GM21619 (cell line): ENCODE data around the gene USP24.
A peak's percentile ranks its signal among the peaks of the same experiment; 100 is the strongest.
"Not testable (repeated sequence)": the region's sequence is repeated elsewhere in the genome, so short reads cannot be mapped to it uniquely, and the experiment has no call there.

Experiments
- ATAC-seq: cut with Tn5 transposase; IDR thresholded peaks from one replicate; pipeline ENCODE4 v1.9.1; 2021; ENCODE audit not compliant: unreplicated experiment

The USP24 gene

DNA sequence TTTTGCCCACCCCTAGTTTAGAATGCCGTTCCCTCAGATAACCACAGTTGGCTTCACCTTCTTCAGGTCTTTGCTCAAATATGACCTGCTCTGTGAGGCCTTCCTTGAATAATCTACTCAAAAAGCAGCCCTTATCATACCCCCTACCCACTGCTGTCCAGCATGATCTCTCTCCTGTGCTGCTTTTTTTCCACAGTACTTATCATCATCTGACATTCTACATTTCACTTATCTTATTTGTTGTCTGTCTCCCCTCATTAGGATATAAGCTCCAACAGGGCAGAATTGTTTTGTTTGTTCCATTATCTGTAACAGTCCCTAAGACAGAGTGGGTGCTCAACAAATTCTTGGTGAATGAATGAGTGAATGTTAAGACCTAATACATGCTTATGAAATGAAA, 18.1 kb downstream of the USP24 start:
- no peak for ATAC-seq

GRCh38 chr1:55196433-55197035, 18.6 kb downstream of the USP24 start:
- ATAC-seq = no peak

DNA sequence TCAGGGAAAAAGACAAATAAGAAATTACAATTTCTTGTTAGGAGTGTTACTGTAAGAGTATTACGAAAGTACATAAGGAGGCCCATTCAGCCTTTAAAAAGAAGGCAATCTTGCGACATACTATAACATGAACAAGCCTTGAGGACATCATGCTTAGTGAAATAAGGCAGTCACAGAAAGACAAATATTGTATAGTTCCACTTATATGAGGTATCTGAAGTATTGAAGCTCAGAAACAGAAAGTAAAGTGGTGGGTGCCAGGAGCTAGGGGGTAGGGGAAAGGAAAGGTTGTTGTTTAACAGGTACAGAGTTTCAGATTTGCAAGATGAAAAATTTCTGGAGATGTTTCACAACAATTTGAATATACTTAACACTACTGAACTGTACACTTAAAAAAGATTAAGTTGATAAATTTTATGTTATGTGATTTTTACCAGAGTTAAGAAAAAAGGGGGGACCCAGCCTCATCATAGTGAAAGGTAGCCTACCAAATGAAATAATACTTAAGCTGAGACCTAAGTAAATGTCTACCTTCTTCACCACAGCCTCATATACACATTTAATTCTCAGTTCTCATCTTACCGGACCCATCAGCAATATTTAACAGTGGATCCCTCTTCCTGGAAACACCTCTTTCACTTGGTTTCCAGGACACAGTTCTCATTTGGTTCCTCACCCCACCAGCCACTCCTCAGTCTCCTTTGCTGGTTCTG, 19.5 kb downstream of the USP24 start:
- ATAC-seq = peak; percentile 44

- ATAC-seq = no peak
Observed at GRCh38 chr1:55194851-55195250, 20.3 kb downstream of the USP24 start.

GRCh38 chr1:55192093-55192492, 23.1 kb downstream of the USP24 start:
- no peak for ATAC-seq

DNA sequence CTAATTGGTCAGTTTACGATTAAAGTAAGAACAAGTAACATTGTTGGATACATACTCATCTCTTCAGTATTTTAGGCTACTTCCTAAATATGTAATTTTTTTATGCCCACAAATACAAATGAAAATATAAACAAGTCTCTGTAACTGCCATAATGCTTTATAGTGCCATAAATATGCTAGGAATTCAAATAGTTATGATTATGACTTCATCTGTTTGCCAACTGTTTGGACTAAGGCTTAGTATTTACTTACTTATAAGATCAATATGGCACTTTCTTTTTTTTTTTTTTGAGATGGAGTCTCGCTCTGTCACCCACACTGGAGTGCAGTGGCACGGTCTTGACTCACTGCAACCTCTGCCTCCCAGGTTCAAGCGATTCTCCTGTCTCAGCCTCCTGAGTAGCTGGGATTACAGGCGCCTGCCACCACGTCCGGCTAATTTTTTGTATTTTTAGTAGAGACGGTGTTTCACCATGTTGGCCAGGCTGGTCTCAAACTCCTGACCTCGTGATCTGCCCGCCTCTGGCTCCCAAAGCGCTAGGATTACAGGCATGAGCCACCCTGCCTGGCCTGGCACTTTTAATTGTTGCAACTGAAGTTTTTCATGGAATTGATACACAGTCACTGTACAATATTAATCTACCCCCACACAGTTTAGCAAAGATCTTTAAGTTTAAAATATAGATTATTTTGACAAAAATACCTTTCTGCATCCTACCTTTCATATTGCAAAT, 23.8 kb downstream of the USP24 start:
- ATAC-seq = not testable (repeated sequence)

DNA sequence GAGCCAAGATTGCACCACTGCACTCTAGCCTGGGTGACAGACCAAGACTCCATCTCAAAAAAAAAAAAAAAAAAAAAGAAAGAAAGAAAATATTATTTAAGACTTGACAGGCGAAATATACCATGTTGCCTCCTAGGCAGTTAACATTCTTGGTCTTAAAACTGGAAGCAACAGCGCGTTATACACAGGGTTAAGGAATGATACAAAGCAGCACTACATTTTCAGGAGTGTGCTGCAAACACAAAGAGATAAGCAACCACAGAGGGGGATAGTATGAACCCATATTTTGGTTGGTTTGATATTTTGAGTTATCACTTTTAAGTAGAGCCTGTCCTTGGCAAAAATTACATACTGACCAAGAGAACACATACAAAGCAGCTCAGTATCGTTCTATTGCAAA, 25.1 kb downstream of the USP24 start:
- no peak for ATAC-seq

DNA sequence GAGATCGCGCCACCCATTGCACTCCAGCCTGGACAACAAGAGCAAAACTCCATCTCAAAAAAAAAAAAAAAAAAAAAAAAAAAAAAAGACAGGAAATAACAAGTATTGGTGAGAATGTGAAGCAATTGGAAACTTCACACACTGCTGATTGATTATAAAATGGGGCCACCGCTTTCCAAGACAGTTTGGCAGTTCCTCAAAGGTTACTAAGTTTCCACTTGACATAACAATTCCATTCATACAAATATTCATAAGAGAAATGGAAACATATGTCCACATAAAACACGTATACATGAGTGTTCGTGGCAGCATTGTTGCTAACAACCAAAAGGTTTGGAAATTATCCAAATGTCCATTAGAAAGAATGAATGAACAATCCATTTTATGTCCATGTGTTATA, 26.3 kb downstream of the USP24 start:
- ATAC-seq = no peak

GRCh38 chr1:55185832-55186231, 29.3 kb downstream of the USP24 start:
- ATAC-seq = no peak

GRCh38 chr1:55184859-55185258, 30.3 kb downstream of the USP24 start:
- ATAC-seq = no peak

DNA sequence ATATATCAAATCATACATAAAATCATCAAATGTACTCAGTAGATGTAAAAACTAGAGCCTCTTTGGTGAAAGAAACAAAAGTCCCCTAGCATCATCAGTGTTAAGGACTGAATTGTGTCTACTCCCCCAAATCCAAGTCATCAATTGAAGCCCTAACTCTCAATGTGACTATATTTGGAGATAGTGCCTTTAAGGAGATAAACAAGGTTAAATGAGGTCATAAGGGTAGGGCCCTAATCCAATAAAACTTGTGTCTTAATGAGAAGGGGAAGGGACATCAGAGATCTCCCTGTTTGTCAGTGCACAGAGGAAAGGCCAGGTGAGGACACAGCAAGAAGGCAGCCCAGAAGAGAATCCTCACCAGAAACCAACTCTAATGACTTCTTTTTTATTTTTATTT, 33.5 kb downstream of the USP24 start:
- ATAC-seq = no peak

DNA sequence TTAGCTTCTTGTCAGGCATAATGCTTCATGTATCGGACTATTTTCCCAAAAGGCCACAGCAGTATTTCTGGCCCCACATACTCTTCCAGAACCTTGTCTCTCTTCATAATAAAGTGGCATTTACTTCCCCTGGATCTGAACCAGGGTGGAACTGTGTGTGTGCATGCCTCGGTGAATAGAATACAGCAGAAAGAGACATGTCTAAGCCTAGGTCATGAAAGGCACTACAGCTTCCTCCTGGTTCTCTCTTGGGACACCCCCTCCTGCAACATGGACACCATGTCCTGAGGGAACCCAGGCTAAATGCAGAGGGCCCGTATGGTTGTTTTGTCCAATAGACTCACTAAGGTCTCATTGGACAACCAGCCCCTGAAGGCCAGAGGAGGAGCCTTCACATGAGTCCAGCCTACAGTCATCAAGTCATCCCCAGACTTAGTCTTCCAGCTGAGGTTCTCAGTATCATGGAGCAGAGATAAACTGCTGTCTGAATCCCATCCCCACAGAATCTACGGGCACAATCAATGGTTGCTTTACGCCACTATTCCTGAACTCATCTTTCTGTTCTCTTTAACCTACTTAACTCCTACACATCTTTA, 35.0 kb downstream of the USP24 start:
- no peak for ATAC-seq

DNA sequence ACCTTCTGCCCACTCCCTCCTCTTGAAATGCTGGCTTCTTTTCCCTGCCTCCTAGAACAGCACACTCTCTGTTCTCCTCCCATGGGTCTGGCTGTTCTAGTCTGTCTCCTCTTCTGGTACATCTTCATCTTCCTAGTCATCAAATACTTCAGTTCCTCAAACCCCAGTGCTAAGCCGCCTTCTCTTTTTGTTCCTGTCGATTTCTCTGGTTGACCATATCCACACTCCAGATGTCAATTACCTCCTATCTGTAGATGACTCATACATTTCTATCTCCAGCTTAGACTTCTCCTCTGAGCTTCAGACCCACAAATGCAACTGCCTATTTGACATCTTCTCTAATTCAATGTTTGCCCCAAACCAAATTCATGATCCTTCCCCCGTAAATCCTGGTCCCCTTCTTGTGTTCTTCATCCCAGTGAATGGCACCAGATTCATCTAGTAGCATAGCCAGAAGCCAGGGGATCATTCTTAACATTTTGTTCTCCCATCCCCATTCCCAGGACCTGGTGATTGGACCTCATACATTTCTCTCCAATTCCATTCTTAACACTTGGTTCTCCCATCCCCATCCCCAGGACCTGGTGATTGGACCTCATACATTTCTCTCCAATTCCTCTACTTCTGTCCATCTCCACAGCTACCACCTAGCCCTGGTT, 35.9 kb downstream of the USP24 start:
- ATAC-seq = no peak

DNA sequence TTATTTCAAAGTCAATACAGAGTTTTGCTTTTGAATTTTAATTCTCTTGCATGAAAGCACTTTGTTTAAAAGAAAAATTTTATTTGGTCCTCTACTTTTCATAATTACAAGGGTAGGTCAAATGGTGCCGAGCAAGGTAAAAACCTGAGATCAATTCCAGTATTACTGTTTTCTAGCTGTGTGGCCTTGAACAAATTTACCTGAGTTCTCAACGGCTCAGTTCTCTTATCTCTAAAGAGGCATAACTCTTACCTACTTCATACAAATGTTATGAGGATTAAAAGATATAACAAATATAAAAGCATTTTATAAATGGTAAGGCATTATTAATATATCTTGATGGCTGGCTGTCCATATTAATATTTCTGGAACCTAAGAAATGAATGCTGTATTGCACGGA, 42.5 kb downstream of the USP24 start:
- no peak for ATAC-seq

DNA sequence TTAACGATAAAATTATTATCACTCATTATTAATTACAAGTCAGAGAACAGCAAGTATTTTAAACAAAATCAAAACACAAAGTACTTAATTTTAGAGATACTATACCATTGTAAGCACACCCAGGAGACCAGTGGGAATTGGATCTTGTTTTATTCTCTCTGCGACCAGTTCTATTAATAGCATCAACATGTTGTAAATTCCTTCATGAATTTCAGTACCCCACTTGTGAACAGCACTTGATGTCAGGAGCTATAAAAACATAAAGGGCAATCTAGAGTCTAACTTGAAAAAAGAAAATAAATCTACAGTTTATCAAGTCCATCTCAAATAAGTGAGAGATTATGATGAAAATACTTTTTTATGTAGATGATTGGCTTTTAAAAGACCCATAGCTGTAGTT, 42.9 kb downstream of the USP24 start:
- no peak for ATAC-seq

GRCh38 chr1:55171694-55172093, 43.5 kb downstream of the USP24 start:
- no peak for ATAC-seq

DNA sequence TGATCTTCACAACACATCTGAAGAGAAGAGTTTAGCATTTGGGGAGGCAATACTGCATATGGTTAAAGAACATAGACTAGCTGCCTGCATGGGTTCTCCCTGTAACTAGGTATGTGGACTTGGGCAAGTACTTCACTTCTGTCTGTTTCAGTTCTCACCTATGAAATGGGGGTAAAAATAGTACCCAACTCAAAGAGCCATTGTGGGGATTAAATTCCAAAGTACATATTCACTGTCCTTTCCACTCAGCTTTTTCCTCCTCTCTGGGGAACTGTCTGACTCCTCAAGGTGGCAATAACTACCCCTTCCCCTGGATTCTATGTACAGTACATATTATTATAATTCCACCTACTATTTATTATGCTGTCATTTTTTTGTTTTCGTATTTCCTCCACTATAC, 44.7 kb downstream of the USP24 start:
- no peak for ATAC-seq

GRCh38 chr1:55169126-55169525, 46.0 kb downstream of the USP24 start:
- no peak for ATAC-seq

GRCh38 chr1:55168353-55168752, 46.8 kb downstream of the USP24 start:
- no peak for ATAC-seq

GRCh38 chr1:55167224-55167871, 47.8 kb downstream of the USP24 start:
- no peak for ATAC-seq

- ATAC-seq = no peak
Observed at GRCh38 chr1:55164906-55165305, 50.3 kb downstream of the USP24 start.
